ENCODE measurements around the gene FAM117A.
"Not testable (repeated sequence)": the region's sequence is repeated elsewhere in the genome, so short reads cannot be mapped to it uniquely, and the experiment has no call there.

The FAM117A gene

DNA sequence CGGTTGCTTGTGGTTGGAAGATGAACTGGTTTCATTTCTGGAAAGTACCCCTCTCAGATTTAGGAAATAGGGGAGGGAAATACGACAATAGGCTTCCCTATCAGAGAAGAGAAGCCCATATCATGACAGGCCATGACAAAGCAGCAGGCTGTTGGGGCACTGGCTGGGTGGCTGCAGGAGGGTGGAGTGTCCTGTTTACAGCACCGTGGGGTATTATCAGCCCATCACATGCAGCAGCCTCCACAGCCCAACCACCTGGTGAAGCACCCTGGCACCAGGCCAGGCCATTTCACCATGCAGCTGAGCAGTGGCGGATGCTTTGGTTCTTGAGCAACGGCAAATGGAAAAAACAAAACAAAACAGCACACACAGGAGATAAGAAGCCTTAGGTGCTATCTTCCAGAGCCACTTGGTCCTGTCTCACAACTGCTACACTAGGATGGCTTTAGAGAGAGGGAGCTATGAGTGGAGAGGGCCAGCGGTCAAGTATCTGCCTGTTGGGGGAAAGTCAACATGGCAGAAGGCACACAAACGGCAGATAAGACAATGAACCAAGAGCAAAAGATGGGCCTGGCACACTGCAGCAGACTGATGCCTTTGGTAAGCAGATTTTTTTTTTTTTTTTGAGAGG lies 24.2 kb downstream of the FAM117A start:
- DNase-seq, result peak; percentile 3

DNA sequence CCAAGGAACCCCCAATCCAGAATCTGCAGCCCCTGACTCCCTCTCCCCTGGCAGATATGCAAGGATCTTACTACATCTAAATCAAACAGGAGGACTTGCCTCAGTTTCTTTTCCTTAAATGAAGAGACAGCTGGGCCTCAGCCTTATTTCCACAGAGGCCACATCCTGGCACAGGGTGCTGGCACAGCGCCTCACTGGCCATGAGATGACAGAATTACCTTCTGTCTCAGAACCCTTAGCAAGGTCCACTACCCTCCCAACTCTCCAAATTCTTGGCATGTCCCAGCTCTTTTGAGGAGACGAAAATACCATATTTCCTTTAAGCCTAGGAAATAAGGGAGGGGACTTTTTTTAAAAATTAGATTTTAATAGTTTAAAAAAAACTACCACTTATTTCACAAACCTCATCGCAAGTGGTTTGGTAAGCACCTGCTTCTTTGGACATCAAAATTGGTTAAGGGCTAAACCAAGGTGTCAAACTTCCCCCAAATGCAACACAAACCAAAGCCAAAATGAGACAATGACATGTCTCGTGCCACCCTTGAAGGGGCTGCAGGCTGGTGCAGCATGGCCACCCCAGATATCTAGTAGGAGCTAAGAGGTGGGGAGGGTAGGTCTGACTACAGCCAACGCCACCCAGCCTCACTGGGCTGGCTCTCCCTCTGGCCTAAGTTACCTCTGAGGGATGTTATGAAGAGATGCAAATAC lies 25.3 kb downstream of the FAM117A start:
- DNase-seq, result no peak

DNA sequence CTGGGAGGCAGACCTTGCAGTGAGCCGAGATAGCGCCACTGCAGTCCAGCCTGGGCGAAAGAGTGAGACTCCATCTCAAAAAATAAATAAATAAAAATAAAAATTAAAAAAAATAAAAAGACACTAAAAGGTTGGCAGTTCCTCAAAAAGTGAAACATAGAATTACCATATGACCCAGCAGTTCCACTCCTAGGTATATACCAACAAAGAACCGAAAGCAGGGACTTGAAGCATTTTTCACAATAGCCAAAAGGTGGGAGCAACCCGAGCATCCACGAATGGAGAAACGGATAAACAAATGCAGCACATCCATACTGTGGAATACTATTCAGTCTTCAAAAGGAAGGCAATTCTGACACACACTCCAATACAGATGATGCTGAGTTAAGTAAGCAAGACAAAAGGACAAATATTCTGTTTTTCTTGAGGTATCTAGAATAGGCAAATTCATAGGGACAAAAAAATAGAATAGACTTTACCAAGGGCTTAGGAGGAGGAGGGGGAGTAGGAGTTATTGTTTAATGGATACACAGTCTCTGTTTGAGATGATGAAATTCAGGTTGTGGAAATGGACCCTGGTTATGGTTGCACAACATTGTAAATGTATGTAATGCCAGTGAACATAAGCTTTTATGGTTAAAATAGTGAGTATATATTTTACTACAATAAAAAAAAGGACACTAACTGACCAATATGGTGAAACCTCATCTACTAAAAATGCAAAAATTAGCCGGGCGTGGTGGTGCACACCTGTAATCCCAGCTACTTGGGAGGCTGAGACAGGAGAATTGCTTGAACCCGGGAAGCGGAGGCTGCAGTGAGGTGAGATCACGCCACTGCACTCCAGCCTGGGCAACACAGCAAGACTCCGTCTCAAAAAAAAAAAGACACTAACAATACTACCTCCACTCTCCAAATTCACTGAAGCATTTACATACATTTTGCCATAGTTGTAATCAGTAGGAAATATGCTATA lies 29.1 kb downstream of the FAM117A start:
- no peak for DNase-seq

DNA sequence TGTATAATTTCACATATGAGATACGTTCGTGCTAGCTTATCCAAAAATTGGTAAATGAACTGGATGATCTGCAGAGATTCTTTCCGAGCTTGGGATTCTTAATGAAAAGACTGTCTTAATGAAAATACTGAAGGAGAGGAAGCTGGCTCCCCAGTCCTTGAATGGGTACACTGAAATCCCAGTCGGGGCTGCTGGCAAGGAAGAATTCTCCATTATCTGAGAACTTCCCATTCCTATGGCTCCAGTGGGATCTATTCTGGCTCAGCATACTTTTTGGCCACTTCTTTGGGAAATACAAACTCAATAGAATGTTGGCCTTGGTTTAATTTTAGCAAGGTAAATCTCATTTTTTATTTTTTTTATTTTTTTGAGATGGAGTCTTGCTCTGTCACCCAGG lies 32.5 kb downstream of the FAM117A start:
- no peak for DNase-seq

DNA sequence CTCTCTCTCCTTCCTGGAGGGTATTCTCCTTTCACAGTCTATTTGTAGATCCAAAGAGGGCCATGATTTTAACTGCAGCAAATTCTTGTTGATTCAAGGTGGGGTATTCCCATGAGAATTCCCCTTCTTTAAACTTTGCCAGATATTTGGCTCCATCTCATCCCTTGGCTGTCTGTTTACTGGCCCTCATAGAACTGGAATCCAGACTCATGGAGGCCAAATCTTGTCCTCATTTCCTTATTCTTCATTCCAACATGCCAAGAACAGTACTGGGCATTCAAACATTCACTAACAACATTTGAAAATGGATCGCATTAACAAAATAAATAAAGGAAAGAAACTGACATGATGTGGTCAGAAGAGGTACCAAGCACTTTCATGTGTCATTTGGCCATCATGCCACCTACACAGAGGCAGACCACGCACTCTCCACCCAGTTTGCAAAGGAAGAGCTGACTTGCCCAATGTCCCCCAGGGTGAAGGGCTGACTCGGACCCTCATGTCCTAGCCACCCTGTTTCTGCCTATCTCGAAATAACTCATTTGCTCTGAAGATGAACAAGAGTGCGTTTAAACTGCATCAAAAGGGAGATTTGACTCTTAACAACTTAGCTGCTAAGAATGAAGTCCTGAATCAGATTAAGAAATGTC lies 33.0 kb downstream of the FAM117A start:
- DNase-seq, result no peak

DNA sequence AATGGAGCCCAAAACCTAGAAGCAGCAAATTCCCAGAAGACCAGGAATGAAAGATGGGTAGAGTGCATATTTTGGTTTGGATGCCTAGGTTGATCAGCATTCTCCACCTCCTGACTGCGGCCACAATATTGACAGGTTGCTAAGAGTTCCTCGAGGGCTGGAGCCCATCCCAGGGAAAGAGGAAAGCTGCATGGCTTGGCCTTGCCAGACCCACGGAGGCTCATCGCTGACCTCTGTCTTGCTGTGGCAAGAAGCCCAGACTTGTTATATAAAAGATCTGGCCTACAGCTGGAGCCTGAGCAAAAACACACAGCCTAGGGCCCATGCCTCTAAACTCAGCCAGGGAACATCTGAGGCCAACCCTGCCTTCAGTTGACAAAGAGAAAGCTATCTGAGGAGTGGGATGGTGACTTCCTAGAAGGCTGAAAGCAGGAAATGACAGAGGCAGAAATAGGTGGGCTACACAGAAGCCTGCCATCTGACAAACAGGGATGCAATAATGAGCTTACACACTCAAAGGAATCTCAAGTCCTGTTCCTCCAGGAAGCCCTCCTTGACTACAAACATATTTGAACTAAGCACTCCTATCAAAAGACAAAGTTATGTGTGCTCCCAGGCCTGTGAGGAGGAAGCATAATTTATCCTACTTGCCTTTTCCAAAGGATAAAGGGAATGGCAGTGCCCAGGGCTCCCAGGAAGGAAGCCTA lies 33.7 kb downstream of the FAM117A start:
- no peak for DNase-seq

DNA sequence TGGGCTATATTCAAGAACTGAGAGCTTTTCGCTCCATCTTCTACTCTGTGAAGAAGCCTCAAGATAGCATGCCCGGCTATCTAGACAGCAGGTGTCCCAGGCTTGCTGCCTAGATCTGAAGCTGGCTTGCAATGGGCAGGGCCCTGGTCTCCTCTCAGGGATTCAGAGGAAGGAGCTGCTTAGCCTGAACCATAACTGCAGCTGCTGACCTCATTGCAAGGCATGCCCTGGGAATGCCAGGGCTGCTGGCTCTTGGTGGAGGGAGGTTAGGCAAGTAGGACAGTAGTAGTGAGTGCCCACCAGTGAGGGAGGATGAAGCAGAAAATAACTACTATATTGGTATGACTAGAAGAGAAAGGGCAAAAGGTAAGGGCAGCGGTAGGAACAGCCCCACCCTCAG lies 34.9 kb downstream of the FAM117A start:
- DNase-seq, result no peak

DNA sequence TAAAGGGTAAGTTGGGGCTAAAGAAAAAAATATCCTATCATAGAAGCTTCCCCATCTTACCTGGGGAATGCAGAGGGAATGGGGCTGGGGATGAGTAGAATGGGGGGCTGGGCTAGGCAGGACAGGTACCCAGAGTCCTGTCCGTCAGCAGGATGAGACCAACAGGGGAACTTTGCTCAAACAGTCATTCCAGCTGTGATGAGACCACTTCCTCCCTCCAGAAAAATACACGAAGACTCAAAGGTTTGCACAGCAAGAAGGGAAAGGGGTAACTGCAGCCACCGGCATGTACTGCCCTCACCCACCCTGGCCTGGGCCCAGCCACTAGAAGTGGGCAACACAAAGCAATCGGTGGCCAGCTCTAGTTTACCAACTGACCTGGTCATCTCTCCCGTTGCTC lies 35.5 kb downstream of the FAM117A start:
- no peak for DNase-seq

DNA sequence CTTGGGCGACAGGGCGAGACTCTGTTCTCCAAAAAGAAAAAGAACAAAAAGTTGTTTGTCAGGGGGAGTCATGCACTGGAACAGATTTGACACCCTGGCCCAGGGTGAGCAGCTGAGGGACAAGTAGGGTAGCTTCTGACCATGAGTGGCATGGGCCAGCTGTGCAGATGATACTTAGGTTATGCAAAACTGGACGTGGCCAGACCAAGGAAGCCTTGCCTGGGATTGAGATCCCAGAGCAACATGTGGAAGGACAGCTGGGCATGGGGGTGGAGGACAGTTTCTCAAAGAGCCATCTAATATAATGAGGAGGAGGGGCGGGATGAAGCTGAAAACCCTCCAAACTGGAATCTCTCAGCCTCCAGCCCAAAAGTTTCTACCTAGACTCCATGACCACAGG lies 36.6 kb downstream of the FAM117A start:
- no peak for DNase-seq

DNA sequence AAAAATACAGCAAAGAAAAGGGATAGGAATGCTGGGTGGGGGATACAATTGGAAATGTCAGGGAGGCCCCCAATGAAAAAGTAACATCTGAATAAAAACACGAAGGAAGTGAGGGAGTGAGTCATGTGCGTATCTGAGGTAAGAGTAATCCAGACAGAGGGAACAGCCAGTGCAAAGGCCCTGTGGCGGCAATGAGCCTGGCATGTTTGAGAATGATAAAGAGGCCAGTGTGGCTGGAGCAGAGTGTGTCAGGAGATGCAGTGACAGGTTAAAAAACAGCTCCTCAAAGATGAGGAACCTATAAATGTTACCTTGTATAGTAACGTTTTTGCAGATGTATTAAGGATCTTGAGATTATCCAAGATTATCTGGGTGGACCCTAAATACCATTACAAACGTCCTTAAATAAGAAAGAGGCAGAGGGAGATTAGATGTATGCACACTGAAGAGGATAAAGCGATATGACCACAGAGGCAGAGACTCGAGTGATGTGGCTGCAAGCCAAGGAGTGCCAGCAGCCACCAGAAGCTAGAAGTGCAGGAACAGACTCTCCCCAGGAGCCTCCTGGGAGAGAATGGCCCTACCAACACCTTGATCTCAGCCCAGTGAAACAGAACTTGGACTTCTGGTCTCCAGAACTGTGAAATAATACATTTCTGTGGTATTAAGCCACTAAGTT lies 38.3 kb downstream of the FAM117A start:
- DNase-seq, result no peak

DNA sequence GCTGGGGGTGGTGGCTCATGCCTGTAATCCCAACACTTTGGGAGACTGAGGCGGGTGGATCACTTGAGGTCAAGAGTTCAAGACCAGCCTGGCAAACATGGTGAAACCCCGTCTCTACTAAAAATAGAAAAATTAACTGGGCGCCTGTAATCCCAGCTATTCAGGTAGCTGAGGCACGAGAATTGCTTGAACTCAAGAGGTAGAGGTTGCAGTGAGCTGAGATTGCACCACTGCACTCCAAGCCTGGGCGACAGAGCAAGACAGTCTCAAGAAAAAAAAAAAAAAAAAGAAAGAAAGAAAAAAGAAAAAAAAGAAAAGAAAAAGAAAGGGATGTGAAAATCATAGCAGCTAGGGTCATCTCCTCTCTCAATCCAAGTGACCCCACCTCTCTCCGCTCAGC lies 39.4 kb downstream of the FAM117A start:
- DNase-seq, result not testable (repeated sequence)

DNA sequence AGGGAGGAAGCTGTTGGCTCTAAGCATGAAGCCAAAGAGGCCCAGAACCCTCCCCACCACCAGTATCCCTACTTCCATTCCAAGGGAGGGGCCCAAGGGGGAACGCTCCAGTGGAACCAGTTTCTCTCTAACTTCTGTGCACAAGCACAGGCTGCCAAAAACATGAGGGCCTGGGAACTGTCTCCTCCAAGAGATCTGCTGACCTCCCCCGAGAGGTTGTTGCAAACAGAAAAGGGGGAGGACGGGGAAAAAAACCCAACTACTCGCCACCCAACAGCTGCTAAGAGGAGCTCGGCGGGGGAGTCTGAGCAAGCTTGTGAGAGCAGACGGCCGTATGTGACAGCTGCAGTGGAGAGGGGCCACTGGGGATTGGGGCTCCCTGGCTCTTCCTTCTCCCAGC lies 40.5 kb downstream of the FAM117A start:
- no peak for DNase-seq

DNA sequence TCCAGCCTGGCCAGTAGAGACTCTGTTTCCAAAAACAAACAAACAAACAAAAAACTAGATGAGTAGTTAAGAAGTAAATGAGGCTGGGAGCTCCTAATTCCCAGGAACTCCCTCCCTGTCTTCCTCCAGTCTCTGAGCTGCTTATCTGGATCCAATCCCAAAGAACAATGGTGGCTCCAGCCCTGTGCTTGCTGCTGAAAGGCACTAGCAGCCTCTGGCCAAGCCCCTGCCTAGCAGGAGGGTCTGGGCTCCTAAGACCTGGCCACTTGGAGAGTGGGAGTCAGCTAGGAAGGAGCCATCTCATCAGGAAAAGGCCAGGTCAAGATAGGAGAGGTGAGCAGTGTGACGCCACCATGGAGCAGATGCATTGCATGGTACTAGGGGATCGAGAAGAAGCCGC lies 41.9 kb downstream of the FAM117A start:
- DNase-seq, result no peak

DNA sequence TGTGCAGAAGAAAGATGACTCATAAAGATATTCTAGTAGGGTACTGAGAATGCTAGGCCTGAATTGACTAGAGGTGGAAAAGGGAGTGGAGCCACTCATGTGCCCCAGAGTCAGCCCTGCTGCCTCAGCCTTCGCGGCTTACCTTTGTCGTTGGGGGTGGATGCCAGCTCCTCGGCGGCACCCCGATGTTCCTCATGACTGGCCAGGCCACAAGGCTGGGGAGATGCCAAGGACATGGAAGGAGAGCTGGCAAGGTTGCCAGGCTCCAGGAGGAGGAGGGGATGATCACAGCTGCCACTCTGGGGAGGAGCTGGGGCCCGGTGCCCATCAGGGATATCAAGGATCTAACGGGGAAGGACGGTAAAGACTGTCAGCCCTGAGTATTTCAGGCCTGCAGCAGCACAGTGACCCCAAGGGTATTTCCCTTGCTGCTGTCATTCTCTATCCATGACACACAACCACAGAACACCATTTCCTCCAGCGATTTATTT lies 46.5 kb downstream of the FAM117A start:
- DNase-seq, result no peak

DNA sequence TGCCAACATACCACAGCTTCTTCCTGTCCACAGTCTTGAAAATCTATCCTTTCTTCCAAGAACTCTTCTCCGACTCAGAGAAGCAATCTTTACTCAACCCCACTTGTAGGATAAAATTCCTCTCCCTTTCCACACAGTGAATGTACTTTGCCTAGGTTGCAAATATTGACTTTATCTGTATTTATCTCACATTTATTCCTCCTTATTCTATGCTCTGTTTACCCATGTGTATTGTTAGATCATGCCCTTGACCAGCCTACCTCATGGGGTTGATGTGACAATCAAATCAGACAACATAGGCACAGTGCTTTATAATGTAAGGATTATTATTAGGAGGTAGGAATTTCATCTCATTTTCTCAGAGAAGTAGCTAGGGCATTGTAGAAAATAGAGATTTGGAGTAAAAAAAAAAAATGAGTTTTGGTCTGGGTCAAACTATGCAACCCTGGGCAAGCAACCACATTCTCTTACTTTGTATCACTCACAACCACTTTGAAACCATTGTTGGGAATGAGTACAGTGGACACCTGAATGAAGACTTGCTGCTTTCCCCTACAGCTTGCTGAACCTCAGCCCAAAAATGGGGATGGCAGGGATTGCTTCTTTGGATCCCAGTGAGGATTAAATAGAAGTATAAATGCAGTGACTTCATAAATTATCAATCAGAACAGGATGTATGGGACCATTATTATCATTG lies 47.1 kb downstream of the FAM117A start:
- no peak for DNase-seq

DNA sequence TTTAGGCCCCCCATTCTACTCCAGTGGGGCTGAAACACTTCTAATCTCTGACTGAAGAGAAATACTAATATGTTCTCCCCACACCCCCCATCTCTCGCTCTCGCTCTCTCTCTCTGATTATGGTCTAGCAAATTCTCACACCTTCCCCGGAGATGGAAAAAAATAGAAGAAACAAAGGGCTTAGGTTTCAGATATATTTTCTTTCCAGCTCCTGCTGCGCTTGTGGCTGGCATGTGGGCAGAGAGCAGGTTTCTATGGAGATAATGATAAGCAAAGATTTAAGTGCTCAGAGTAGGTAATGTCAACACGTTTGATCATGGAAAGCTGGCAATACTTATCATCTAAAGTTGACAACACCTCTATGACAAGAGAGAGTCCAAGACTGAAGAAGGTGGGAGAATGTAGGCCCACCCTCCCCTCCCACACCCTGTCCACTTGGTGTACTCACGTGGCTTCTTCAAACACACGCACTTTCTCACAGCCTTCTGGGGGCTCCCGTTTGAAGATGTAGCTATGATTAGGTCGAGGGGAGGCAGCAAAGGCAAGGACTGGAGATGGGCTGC lies 48.1 kb downstream of the FAM117A start:
- peak; percentile 46 for DNase-seq

DNA sequence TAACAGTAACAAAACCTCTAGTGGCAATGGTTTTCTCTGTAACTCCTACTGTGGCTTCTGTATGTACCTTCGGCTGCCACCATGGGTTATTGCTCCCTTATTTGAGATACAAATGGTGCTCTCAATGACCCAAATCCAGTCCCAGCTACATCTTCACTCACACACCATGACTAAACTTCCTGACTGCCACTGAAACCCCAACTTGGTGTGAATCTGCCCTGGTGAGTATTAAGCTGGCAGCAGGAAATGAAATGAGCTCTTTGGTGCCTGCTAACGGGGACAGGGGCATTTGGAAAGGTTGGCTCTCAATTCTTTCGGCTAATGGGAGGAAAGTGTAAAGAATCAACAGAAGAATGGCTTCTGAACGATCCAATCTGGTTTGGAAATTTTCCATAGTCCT lies 48.7 kb downstream of the FAM117A start:
- DNase-seq, result no peak

DNA sequence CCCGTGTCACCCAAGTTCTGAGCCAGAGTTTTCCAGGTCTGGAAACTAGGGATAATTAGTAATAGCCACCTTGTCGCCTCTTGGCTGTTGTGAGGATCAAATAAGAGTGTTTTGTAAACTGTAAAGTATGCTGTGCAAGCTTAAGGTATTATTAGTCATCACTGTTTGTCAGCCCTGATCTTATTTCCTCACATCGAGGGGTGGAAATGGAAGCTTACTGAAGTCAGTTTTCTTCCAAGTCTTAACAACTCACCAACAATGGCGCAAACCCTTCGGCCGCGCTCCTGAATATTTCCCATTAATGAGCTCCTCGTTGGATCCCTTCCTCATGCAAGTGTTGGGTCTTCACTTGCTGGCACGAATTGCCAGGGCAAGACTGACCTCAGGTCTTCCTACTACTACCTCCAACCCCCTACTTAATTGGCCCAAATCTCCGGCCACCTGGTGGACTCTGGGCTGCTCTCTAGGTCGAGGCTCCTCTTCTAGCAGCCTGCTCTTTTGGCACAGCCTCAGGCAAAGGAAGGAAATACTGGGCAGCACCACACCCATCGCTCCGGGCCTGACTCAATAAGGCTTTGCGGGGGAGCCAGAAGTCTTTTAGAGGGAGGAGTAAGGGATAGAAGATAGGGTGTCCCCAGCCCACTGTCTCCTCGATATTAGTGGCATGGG lies 55.3 kb downstream of the FAM117A start:
- no peak for DNase-seq

DNA sequence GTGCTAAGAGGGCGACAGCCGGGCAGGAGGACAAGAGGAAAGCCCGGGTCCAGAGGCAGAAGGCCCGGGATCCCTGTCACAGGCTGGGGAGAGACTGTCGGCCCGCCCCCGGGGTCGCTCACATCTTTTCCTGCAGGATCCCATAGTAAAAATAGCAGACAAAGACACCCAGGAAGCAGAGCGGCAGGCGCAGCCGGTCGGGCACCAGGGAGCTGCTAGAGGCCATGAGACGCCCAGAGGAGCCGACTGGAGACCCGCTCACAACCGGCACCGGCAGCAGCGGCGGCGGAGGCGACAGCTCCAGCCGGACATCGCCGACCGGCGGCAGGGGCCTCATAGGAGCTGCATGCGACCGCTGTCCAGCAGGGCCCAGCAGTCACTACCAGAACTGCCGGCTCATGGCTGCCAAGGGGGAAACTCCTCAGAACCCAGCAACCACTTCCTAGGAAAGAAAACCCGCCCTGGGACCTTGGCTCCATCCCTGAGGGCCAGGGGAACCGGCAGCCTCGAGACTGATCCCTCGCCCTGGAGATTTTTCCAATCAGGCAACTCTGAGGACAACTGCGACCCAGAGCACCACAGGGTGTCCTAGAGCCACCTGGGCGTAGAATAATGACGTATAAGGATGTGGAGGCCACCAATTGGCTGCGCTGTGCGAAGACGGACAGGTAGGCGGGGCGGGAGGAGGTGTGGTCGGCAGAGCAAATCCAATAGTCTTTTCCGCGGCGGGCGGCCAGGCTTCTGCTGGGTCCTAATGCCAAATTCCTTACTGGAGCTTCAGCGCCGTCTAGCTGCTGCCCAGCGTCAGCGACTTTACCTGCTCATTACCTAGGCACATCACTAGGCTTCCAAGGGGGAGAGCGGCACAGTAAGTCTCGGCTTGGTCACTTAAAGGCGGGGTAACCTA lies 56.1 kb downstream of the FAM117A start, which contains the start of gene SLC35B1:
Gene SLC35B1, minus strand, starts transcription at position 357 of the 907 bp plus-strand sequence. Its CDS starts 131 bp downstream, at position 226.
- peak; percentile 98 for DNase-seq

Measured in NCI-H2081 treated with DMSO at 0.1 percent for 48 hours (cell line).